ENCODE data around the gene MEIS1.

DNA sequence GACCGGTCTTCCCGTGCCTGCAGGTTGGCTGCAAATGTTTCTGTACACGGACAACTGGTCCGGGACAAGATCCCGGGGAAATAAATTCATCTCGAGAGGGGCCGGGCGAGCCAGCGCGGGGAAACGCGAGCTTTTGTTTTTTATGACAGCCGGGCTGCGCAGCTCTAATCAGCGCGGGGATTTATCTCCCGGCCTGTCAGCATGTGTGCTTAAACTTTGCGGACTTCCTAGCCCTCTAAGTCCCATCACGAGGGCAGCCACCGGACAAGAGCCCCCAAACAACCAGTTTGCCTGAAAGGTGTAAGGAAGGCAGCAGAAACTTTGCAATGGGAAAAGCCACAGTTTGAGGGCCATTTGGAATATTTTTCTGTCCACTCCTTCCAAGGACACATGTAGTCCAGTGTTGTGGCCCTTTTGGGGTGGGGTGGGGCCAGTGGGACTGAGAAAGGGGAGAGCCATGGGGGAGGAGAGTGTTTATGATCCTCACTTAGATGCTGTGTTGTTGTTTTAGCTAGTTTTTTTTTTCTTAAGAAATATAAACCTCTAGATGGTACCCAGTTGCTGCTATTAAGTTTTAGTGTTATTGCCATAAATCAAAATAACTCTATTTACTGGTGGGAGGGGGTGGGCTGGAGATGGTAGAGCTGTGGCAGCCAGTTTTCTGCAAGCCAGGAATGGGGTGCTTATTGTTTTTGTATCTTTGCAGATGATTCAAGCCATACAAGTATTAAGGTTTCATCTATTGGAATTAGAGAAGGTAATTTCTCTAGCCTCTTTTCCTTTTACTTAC is 6.0 kb downstream of the MEIS1 start:
- no peak for TF ChIP-seq CTCF (IDR thresholded peaks at IDR 0.05; ENCODE audit: low read depth, low read length)
- TF ChIP-seq EZH2phosphoT487 (IDR thresholded peaks at IDR 0.05; ENCODE audit: low read depth) = no peak

Measured in OCI-LY3 (cell line).